Stimulated activated CD4-positive, alpha-beta T cell treated with anti-CD3 and anti-CD28 coated beads, Interleukin-1b, Interleukin-23, amount 100 ng/mL, for 48 hours (primary cell): ENCODE measurements around the gene BBX.

Experiments
- DNase-seq: peaks from one replicate; pipeline ENCODE4 v3.0.0-alpha.2; 2020

Gene BBX

DNA sequence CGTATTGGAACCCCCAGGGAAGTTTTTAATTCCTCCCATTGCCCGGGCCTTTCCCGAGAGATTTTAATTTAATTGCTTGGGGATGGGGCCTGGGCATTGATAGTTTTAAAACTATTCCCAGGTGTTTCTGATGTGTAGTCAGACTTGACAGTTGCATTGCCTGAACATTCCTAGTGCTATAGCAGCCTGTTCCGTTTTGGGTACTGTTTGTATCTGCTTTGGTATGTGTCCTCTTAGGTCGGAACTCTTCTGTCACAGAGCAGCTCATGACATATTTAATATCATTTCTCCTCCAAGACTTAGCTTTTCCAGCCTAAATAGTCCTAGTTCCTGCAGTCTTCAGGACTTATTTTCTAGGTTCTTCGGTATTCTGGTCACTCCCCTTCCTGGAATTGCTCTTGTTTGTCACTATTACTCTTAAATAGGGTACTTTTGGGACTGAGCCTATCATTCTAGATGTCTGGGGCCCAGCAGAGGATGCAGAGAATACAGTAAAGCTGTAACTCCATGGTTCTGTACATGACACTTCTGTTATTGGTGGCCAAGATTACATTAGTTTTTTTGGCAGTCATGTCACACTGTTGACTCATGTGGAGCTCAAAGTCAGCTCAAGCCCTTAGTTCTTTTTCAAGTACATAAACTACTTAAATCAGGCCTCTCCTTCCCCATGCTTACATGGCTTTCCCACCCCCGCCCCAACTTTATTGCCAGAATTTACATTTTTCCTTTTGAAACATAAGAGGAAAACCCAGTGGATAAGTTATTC lies 81.5 kb downstream of the BBX start:
- no peak for DNase-seq

DNA sequence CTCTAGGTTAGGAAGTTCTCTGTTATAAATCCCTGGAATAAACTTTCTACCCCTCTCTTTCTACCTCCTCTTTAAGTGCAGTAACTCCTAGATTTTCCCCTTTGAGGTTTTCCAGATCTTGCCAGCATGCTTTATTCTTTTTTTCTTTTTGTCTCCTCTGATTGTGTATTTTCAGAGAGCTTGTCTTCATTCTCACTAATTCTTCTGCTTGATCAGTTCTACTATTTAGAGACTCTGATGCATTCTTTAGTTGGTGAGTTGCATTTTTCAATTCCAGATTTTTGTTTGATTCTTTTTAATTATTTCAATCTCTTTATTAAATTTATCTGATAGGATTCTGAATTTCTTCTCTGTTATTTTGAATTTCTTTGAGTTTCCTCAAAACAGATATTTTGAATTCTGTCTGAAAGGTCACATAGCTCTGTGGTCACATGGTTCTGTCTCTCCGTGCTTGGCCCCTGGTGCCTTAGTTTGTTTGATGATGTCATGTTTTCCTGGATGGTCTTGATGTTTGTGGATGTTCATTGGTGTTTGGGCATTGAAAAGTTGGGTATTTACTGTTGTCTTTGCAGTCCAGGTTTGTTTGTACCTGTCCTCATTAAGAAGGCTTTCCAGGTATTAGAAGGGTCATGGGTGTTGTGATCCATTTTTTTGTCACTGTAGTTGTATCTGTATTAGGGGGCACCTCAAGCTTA lies 89.2 kb downstream of the BBX start:
- no peak for DNase-seq

DNA sequence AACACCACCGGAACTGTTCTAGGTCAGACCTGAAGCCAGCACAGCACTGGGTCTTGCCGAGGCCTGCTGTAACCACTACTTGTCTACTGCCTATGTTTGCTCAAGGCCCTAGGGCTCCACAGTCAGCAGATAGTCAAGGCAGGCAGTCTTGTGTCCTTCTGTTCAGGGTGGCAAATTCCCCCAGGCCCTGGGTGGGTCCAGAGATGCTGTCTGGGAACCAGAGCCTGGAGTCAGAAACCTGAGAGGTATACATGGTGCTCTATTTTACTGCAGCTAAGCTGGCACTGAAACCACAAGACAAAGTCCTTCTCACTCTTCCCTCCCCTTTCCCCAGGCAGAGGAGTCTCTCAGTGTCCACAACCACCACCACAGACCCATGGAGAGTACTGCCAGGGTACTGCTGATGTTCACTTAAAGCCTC lies 89.9 kb downstream of the BBX start:
- no peak for DNase-seq

DNA sequence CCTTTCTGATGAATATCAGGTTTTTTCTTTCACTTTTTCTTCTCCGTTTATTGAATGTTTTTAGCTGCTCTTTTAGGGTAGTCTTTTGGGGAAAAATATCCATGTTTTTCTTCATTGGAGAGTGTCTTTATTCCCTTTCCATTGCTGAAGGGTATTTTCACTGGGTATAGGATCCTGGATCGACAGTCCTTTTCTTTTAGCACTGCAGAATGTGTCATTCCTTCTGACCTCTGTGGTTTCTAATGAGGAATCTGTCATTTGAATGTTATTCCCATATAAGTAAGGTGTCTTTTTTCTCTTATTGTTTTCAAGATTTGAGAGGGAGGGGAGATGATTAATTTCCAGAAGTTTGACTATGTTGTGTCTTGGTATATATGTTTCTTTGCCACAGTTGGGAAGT lies 96.8 kb downstream of the BBX start:
- no peak for DNase-seq

DNA sequence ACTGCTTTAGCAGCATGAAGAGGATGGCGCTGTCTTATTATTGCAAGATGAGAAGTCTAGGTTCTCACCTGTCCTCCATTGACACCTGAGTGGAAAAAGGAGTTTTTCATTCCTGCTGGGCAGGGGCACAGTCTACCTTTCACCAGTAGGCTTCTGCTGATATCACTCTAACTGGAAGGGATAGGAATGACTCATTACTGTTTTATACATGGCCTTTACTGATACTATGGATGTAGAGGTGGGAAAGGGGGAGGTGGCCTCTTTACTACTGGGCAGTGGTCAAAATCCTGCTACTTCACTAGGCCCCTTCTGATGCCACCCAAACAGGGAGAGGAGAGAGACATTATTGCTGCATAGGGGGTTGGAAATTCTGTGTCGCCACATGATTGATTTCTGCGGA lies 97.8 kb downstream of the BBX start:
- DNase-seq = no peak

DNA sequence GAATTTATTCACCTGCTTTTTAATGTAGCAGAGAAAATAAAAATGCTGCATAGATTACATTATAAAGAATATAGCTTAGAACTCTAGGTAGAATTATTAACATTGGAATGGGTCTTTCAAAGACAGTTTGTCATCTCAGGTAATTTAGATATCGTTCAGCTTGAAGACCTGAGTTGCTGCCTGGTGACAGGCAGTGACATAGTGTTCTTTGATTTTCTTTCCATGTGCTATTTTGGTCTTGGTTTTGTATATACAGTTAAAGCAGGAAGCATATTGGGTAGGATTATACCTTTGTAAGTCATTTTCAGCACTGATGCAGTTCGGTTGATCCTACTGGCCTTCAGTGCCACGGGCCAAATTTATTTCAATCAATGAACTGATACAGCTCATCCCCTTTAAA lies 98.7 kb downstream of the BBX start:
- DNase-seq = no peak

DNA sequence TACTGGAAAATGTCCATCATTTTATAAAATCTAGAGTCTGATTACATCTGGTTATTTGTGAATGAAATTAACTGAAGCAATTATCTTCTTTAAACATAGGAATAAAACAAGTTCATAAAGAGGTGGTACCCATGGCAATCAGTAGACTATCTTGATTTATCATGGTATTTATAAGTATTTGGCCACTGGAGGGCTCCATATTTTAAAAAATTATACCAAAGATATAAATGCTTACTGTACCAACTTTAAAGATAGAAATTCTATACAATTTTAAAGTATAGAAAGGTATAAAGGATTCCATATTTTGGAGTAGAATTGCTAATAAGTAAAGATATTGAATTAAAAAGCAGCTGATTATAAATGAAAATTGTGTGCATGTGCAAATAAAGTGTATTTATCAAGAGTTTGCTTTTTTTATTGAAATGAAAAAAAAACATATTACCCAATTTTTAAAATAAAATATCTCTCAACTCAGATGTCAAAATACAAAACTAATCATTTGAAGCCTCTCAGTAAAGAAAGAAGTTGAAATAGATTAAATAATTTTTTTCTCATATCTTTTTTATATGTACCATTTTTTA lies 105.3 kb downstream of the BBX start:
- DNase-seq = no peak

DNA sequence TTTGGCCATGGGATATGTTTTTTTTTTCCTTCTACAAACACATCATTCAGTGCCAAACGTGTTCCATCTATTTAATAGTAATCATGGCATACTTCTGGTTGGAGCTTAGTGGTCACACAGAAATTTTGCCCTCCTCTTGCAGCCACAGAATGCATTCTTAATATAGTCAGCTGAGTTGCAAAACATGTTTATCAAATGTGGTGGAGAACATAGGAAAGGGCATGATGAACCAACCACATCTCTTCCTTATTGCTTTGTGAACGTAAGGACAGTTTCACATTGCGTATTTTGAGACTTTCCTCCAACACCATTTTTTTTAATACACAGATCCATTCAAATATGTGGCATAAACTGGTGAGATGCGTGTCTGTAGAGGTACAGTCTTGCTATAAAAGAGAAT lies 106.8 kb downstream of the BBX start:
- DNase-seq = no peak

DNA sequence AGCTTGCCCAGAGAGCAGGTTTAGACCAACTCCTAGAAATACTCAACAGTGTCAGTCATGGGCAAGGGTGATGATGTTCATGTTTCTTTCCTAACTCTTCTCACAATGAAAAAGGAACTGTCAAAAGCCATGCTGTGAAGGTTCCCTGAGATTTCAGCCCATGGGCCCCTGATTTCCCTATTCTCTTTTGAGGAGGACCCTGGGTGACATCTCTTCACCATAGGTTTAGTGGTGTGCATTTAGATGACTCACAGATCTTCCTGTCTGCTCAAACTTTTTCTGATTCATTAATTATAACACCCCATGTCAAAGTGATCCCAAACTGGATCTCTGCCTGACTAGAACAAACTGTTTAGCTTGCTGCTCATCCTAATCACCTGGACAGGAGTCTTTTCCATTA lies 108.0 kb downstream of the BBX start:
- no peak for DNase-seq

DNA sequence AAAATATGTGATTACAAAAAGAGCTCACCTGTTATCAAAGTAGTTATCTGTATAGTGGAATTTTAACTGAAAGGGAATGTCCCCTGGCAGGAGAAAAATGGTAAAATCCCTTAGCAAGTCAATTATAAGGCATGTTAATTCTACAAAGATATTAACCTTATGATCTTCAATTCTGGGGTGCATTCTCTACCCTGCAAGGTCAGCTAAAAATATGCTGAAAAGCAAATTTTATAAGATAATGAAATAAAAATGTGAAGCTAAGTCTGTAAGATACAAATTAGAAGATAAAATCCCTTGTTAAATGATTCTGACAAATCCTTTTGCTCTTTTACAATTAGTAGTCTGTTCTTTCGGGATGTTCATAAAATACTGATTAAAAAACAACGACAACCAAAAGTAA lies 109.8 kb downstream of the BBX start:
- no peak for DNase-seq

DNA sequence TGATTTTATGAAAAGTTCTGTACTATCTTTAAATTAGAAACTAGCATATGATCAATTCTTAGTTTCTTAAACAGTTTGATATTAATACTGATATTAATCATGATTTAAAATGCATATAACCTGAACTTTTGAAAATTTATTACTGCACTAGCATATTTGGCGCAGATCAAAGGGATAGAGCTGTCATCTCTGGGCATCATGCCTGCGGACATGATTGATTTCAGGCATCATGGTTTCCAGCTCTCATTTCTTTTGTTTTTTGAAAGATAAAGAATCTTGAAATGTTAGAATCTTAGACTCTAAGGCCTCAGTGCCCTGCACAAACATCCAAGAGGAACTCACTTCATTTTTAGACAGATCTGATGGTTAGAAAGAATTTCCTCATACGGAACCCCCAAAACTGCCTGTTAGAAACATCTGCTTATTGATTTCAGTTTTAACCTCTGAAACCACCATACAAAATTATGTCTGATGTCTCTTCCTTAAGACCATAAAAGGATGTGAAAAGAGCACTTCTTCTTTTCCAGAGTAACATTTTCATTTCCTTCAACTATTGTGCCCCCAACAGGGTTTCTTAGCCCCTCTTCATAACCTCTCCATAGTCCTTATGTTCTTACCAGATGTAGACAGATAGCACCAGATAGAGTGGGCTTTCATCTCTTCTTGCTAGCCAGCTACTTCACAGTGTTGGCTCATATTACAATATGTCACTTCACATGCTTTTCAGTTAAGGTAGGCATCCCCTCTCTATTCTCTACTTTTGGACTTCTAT lies 110.8 kb downstream of the BBX start:
- DNase-seq = no peak

DNA sequence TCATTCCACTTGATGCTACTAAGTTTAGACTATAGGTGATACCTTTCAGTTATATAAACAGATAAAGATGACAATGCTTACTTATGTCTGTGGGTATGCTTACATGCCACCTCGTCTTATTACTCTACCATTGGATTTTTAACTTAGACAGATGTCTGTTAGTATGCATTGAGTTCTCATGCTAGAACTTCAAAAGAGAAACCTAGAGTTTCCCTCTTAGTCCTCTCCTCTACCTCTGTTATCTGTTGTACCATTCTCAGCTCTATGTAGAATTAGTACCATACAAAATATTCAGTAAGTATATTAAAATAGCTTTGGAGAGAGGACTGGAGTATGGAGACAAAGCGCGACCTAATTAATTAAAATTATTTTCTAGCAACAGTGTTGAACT lies 111.3 kb downstream of the BBX start:
- no peak for DNase-seq

DNA sequence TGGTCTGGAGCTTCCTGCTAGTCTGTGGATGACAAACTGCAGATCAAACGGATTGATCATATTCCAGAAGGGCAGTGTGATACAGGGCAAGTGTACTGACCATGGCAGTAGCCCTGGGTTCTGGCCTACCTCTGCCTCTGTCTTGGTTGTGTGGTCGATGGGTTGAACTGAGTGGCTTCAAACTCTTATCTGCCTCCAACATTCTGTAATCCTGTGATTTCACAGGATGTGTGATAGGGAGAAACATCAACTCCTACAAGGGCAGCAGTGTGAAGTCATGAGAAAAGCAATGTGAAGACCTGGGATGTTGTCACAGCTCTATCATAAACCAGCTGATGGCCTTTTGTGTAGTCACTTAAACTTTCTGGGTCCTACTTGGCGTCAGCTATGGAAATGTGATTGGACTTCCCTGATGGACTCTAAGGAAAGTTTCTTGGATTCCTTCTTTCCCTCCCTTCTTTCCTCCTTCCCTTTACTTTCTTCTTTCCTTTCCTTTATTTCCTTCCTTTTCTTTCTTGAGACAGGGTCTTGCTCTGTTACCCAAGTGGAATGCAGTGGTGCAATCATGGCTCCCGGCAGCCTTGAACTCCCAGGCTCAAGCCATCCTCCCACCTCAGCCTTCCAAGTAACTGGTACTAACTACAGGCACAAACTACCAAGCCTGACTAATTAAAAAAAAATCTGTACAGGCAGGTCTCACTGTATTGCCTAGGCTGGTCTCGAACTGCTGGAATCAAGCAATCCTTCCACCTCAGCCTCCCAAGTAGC lies 114.8 kb downstream of the BBX start:
- no peak for DNase-seq

DNA sequence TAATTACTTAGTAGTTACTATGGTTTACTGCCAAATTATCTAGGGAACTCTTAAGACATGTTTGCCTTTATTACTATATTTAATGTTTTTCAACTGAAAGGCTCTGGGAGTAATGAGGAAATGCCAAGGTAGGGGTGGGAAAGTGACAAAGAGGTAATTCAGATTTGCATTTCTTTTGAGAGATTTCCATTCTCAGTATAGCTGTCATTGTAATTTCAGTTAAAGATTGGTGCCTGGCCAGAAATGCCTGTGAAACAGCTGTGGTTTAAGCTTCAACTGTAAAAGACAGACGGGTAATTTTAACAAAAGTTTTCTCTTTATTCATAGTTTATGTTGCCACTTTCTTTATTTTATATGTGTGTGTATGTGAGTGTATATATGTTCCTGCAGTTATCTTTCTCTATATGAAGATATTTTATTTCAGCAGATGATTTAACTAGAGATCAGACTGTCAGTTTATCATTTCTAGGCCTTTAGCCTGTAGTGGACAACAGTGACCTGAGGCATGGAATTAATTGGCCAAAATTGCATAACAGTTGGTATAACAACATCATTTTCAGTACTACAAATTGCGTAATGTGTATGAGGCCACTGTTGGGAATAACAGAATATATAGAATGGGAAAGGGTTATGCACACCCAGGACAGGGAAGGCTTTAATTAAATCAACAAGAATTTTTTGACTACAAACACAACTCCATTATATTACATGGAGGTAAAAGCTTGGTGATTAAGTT lies 119.0 kb downstream of the BBX start:
- no peak for DNase-seq

DNA sequence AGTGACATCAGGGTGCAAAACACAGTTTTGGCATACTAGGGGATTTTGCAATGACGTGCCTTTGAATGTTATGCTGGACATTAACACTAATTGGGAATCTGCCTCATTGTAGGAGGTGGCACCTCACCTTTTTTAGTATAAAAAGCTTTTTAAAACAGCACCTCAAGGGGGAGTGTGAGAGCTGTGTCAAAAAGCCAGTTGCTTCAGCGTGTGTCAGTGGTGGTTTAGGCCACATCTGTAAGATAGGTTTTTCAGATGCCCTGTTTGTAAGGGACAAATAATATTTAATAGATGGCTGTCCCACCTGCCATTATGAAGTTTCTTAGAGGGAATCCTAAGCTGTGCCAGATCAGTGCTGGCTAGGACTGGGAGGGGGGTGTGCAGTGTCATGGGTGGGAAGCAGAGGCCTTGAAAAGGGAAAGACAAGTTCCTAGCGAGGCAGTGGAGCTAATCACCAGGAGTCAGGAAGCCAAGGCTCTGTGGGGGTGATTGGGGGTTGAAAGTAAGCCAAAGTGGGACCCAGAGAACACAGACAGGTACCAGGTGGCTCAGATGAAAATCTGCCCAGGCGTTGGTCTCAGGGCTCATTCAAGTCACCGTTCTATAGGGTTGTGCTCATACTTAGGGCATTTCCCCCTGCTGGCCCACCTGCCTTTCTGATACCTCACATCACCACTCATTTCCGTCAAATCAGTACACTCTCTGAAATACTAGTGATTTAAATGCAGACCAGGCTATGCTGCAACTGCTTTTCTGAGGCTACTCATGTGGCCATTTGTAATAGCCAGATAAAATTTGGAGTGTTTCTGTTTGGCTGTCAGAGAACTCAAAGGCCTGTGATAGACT lies 120.5 kb downstream of the BBX start:
- no peak for DNase-seq

DNA sequence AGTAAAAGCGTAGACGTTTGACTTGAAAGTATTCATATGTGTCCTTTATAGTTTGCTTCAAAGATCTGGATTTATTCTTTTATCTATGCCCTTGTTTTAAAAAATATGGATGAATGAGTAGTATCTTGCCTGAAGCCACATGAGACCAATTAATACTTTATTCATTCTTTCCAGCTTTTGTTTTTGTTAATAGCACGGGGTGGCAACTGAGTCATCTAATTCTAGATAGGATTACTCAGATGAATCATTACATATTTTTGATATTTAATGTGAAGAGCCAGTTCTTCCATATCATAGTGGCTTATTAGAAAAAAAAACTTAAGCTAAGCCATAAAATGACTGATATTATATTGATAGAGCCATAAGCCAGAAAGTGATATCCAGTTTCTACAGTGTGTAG lies 121.9 kb downstream of the BBX start:
- no peak for DNase-seq

DNA sequence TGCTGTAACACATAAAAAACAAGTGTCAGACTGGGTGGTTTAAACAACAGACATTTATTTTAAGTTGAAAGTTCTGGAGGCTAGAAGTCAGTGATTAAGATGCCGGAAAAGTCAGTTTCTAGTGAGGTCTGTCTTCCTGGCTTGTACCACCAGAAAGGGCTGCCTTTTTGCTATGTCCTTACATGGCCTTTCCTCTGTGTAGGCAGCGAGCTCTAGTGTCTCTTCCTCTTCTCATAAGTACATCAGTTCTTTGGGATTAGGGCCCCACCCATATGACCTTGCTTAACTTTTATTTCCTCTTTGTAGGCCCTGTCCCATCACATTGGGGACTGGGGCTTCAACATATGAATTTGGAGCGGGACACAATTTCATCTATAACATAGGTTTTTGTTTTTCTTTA lies 128.0 kb downstream of the BBX start:
- DNase-seq = no peak

DNA sequence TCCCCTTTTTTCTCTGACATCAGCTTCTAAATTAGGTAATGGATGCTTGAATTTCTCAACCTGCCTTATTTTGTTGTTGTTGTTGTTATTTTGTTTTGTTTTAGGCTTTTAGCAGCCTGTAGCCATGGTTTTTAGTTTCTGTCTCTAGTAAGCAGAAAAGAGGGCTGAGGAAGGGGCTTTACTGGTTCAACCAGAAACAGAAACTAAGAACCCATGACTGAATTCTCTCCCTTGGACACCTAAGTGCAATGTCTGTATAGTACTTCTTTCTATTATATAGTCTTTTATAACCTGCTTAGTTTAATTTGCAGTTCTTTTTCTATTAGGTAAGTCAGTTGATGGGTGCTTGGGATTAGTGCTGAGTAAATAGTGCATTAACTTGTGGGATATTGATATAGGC lies 129.0 kb downstream of the BBX start:
- no peak for DNase-seq

DNA sequence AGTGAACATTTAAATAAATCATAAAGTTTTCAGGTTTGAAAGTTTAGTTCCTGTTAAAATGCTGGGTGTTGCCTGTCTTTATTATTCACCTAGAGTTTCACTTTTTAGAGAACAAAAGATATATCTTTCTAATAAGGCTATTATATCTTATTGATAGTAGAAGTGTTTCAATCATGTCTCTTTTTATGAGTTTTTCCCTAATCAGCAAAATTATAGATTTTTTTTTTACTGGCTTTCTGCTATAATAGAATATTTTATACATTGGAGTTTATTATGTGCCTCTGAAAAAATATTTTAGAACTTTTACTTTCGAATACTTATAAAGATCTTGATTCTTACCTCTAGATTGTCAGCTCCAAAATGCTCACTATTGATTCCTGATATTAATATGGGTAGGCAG lies 131.5 kb downstream of the BBX start:
- DNase-seq = no peak

DNA sequence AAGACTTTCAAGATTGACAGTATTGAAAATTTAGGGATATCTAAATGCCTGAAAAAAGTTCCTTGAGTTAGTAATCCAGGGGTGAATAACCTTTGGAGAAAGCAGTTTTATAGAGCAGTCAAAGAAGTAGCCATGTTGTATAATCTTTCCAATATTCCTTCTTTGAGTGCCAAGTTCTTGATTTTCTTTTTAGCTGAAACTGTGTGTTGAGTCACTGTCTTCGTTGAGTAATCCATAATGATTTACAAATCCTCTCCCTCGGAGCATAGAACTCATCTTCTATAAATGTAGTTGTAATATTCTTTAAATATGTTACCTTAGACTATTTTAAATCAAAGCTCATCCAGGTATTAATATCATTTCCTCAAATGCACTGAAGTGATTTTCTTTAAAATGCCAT lies 135.2 kb downstream of the BBX start:
- no peak for DNase-seq

DNA sequence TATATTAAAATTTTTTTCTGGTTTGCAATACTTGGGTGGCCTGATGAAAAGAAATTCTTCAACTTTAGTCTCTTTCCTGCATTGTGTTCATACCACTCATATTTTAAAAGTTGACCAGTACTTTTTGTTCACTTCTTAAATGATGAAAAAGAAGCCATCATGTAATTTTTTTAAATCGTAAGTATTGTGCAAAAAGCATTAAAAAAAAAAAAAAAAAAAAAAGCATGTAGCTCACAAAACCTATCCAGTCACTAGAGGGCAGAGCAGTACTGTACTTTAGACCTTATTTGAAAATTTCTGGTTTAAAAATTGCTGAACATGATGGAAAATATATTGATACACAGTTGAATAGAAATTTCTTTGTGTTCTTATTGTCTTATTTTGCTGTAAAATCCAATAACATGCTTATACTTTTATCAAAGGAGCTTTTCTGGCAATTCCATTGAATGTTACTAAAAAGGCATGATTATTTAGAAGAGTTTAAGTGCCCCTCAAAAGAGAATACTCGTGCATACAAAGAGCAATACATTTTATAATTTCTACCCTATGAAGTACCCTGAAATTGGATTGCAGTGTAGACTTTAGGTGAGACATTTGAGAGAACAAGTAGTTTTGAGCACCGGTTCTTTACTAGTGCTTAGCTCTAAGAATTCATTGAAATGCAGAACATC lies 137.7 kb downstream of the BBX start:
- no peak for DNase-seq
